ENCODE data around the gene PJA1.

Gene PJA1

GRCh38 chrX:69165087-69165651 is at the start of gene PJA1:
Gene PJA1, minus strand, starts transcription at chrX:69165453. Its CDS starts 2,380 bp downstream, at chrX:69163073.
- peak; percentile 19 to 58 (median 46) for DNase-seq (ENCODE audit: low read depth in 4 of 4, low spot score in 1 of 4)

DNA sequence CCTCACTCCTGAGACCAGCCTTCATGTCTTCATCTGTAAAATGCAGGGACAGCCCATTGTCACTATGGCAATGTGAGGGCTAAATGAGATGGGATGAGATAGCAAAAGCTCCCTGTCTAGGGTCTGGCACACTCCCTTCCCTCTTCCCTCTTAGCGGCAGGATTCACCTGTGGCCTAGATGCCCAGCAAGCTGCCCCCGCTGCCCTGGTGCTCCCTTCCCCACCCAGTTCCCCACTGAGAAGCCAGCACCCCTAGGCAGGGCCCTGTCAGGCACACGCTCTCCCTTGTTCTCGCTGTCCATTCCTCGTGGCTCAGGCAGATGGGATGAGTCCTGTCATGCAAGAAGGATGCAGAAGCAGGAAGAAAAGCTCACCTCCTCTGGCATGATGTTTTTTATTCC is 49.2 kb upstream of the PJA1 start:
- DNase-seq (ENCODE audit: low read depth in 4 of 4, low spot score in 1 of 4), result no peak

GRCh38 chrX:69211701-69212100 is 46.4 kb upstream of the PJA1 start:
- DNase-seq (ENCODE audit: low read depth in 4 of 4, low spot score in 1 of 4), result no peak

- DNase-seq (ENCODE audit: low read depth in 4 of 4, low spot score in 1 of 4), result no peak
These were observed 45.3 kb upstream of the PJA1 start for GRCh38 chrX:69210581-69210980.

GRCh38 chrX:69207216-69207615 is 42.0 kb upstream of the PJA1 start:
- no peak for DNase-seq (ENCODE audit: low read depth in 4 of 4, low spot score in 1 of 4)

DNA sequence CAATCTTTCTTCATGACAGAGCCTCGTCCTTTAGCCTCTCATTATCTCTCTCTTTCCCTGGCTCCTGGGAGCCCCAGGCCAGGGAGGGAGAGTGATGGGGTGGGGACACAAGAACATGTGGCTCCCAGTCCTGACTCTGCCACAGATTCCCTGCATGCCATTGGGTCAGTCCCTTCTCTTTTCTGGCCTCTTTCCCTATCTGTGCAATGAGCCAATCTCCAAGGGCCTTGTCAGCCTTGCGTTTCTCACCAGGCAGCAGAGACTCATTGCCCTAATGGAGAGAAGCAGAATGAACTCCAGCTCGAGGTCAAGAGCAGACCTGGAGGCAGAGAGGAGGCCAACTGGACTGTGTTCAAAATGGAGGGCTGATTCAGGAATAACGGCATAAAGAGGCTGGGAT is 38.4 kb upstream of the PJA1 start:
- no peak for DNase-seq (ENCODE audit: low read depth in 4 of 4, low spot score in 1 of 4)

DNA sequence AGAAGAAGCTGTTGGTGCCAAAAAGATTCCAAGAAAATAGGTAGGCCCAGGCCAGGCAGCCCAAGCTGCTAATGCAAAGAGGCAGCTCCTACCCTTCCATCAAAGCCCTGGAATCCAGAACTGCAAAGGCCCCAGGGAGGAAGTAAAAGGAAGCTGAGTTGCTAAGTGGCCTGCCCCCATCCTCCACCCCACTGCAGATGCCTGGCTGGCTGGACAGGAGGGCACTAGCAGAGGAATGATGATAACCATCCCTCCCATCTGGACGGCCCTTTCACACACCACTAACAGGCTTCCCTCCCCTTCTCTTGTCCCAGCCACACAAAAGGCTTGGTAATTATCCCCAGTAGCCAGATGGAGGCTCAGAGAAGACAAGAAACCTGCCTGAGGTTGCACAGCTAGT is 32.4 kb upstream of the PJA1 start:
- no peak for DNase-seq (ENCODE audit: low read depth in 4 of 4, low spot score in 1 of 4)

DNA sequence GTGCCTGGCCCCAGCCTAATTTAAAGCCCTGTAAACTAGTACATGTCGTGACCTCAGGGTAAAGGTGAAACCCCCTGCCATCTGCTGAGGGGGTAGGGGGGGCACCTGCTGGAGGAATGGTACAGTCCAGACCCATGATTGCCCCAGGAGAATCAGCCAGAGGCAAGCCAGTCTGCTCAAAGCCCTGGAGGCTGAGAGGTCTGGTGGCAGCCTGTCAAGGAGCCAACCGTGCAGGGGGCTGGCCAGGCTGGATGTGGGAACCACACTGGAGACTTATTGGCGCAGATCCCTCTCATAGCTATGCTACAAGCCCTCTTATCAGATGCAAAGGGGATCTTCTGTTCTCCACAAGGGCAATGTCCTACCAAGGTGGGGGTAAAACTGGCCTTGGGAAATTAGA is 31.4 kb upstream of the PJA1 start:
- no peak for DNase-seq (ENCODE audit: low read depth in 4 of 4, low spot score in 1 of 4)

GRCh38 chrX:69195810-69196209 is 30.6 kb upstream of the PJA1 start:
- DNase-seq (ENCODE audit: low read depth in 4 of 4, low spot score in 1 of 4), result no peak

- no peak for DNase-seq (ENCODE audit: low read depth in 4 of 4, low spot score in 1 of 4)
These were observed 29.9 kb upstream of the PJA1 start for GRCh38 chrX:69195192-69195591.

DNA sequence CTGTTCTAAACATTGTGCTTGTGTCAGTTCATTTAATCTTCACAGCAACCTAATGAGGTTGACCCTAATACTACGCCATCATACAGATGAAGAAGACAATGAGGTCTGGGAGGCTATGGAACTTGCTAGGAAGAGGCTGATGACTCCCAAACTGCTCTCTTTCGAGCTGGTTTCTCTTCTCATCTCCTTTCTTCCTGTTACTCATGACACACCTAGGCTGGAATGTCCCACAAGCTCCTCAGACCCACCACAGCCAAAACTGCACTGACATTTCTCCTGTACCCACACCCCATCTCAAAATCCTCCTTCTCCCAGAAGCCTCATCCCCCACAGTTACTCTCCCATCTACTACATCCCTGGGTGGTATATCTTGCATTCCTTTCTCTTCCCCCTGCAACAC is 27.4 kb upstream of the PJA1 start:
- DNase-seq (ENCODE audit: low read depth in 4 of 4, low spot score in 1 of 4), result no peak

GRCh38 chrX:69189576-69190371 is 24.5 kb upstream of the PJA1 start:
- no peak for DNase-seq (ENCODE audit: low read depth in 4 of 4, low spot score in 1 of 4)

DNA sequence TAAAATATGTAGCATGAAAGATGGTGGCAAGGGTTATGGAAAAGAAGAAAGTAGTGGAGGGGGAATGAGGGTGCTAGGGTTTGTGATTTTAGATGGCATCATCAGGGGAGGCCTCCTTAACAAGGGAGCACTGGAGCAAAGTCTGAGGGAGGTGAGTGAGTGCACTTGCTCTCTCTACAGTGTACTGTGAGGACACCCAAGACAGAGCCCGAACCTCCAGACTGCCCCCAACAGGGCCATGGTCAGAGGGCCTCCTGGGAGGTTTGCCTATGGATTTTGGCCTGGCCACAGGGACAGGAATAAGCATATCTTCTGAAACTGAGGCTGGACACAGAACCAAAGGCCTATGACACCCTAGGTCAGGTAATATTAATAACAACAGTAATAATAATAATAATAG is 21.4 kb upstream of the PJA1 start:
- DNase-seq (ENCODE audit: low read depth in 4 of 4, low spot score in 1 of 4), result no peak

GRCh38 chrX:69185886-69186285 is 20.6 kb upstream of the PJA1 start:
- no peak for DNase-seq (ENCODE audit: low read depth in 4 of 4, low spot score in 1 of 4)

DNA sequence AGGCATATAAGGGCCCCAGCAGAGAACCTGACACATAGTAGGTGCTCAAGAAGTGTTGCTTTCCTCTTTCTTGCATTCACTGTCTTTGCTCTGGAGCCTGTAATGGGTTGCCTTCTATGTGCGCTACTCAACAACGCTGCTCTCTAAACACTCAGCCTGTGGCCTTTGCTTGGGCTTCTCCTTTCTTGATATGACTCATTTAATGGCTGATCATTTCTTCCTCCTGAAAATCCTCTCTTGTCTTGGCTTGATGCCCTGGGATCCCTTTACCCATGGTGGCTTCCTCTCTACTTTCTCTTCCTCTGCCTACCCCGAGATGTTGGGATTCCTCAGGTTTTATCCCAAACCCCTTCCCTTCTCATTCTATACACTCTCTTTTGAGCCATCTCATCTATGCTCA is 19.9 kb upstream of the PJA1 start:
- DNase-seq (ENCODE audit: low read depth in 4 of 4, low spot score in 1 of 4), result no peak

- DNase-seq (ENCODE audit: low read depth in 4 of 4, low spot score in 1 of 4), result no peak
These were observed 17.6 kb upstream of the PJA1 start for GRCh38 chrX:69182818-69183380.

- no peak for DNase-seq (ENCODE audit: low read depth in 4 of 4, low spot score in 1 of 4)
These were observed 14.2 kb upstream of the PJA1 start for GRCh38 chrX:69179380-69179911.

DNA sequence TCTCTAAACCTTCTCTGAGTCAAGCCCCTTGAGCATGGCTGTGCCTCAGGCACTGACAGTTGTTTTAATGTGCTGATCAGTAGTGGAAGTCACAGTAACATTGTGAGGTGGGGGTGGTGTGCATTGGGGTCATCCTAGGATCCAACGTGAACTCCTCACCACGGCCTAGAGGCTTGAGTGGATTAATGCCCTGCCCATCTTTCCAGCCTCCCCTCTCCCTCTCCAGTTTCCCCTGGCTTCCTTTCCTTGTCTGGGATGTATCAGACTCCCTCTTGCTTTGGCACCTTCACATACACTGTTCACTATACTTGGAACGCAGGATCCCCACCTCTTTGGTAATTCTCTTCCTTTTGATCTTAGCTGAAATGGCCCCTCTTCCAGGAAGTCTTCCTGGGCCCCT is 13.3 kb upstream of the PJA1 start:
- no peak for DNase-seq (ENCODE audit: low read depth in 4 of 4, low spot score in 1 of 4)

DNA sequence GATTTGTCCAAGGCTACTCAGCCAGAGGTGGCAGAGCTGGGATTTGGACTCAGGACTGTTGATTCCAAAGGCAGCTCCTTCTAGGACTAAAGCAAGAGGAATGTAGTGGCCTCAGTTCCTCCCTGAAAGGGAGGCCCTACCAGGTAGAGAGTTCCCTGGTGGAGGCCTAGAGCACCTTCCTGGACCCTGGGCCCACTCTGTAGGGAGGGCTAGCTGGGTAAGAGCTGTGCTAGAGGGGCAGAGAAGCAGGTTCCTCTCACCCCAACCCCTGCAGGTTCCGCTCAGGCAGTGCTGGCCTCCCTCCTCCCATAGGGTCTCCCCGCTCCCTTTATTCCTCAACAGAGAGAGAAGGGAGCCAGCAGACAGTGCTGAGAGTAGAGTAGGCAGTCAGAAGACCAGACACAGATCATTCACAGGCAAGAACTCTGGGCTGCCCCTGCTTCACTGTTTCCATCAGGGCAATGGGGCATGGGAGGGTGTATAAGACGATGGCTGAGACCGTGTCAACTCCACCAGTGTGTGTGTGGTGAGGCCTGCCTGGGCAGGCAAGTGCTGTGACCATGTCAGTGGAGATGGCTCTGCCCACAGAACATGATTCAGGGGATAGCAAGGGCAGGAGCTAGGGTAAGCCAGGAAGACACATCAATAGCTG is 12.4 kb upstream of the PJA1 start:
- no peak for DNase-seq (ENCODE audit: low read depth in 4 of 4, low spot score in 1 of 4)

DNA sequence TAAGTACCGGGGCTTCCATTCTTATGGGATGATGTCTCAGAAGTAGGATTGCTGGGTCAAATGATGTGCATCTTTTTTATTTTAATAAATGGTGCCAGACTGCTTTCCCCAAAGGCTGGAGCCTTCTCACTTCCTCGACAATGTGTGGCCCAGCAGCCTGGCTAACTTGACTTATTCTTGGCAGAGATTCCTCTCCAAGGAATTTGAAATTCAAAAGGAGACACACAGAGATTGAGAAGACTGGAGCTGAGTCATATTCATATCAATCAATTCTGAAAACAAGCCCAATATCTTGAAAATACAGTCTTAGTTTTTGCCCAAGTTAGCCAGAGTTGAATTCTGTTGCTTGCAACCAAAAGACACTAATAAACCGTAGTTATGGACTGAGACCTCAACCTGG is 10.8 kb upstream of the PJA1 start:
- no peak for DNase-seq (ENCODE audit: low read depth in 4 of 4, low spot score in 1 of 4)

DNA sequence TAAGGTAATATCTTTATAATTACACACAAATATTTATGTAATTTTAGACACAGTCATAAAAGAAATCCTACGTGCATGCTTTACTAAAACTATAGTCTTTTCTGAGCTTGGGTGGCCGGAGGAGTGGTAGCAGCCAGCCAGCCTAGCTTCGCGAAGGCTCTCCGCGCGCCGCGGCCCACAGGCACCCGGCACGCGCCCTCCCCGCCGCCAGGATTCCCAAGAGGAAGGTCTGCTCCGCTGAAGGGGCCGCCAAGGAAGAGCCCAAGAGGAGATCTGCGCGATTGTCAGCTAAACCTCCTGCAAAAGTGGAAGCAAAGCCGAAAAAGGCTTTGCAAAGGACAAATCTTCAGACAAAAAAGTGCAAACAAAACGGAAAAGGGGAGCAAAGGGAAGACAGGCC is 8.7 kb upstream of the PJA1 start:
- no peak for DNase-seq (ENCODE audit: low read depth in 4 of 4, low spot score in 1 of 4)

GRCh38 chrX:69172937-69173336 is 7.7 kb upstream of the PJA1 start:
- no peak for DNase-seq (ENCODE audit: low read depth in 4 of 4, low spot score in 1 of 4)
